WTC11 (cell line): Measurements from ENCODE around the gene AKIRIN2. TPM values are rescaled to one million over a fixed set of nuclear protein-coding genes. Genes with fewer than 3 reads are reported as not detected.
A peak's percentile ranks its signal among the peaks of the same experiment; 100 is the strongest.

Experiments
- ATAC-seq: fragments of 200-7000 bp; cut with Tn5 transposase; 2 replicates; pipeline ENCODE4 v1.10.0; 2021; ENCODE audit warnings: mild to moderate bottlenecking, moderate library complexity
- Bru-seq: library from RNA; stranded (reverse); fragments of 400-500 nt; gene quantifications from one replicate; lab custom pipeline; 2021; lab: Mats Ljungman, UMichigan
- CTCF ChIA-PET: fragments of 300-600 bp; sonication (Branson Sonifier 250); formaldehyde crosslinking; loops from one replicate; lab custom pipeline; 2021; ENCODE audit warnings: antibody characterized with exemption; lab: Charles Lee
- POLR2A ChIA-PET: fragments of 350-600 bp; sonication (Branson Sonifier 250); formaldehyde crosslinking; loops from one replicate; lab custom pipeline; 2021; ENCODE audit warnings: antibody characterized with exemption; lab: Charles Lee
- DNase-seq: peaks from one replicate; pipeline ENCODE4 v3.0.0; 2021; ENCODE audit warnings: low spot score
- H3K27ac Mint-ChIP-seq: 2 replicates; pipeline ENCODE4 v1.8.0; 2021; ENCODE audit warnings: mixed read lengths
- H3K27me3 Mint-ChIP-seq: 2 replicates; pipeline ENCODE4 v1.8.0; 2021; ENCODE audit warnings: low read depth, mild to moderate bottlenecking, moderate library complexity, mixed read lengths
- H3K36me3 Mint-ChIP-seq: 2 replicates; pipeline ENCODE4 v1.8.0; 2021; ENCODE audit warnings: mixed read lengths
- H3K4me1 Mint-ChIP-seq: 2 replicates; pipeline ENCODE4 v1.8.0; 2022; ENCODE audit warnings: mixed read lengths
- H3K4me3 Mint-ChIP-seq: 2 replicates; pipeline ENCODE4 v1.8.0; 2021; ENCODE audit warnings: mild to moderate bottlenecking, moderate library complexity, mixed read lengths
- H3K9me3 Mint-ChIP-seq: 2 replicates; pipeline ENCODE4 v1.8.0; 2021; ENCODE audit warnings: mixed read lengths
- CBFB ChIP-seq: sonication (generic); formaldehyde crosslinking; IDR thresholded peaks from 2 replicates; pipeline ENCODE4 v1.8.1; 2022; ENCODE audit warnings: mild to moderate bottlenecking, low read depth, missing genetic modification reagents
- CREB1 ChIP-seq: sonication (generic); formaldehyde crosslinking; IDR thresholded peaks from 2 replicates; pipeline ENCODE4 v1.8.0; 2023; ENCODE audit warnings: mild to moderate bottlenecking, missing genetic modification reagents
- CREM ChIP-seq: sonication (generic); formaldehyde crosslinking; IDR thresholded peaks from 2 replicates; pipeline ENCODE4 v1.8.1; 2022; ENCODE audit warnings: mild to moderate bottlenecking, missing genetic modification reagents, moderate library complexity
- ESRRA ChIP-seq: sonication (generic); formaldehyde crosslinking; IDR thresholded peaks from 2 replicates; pipeline ENCODE4 v1.8.1; 2022; ENCODE audit warnings: mild to moderate bottlenecking, missing genetic modification reagents, borderline replicate concordance
- FOXP1 ChIP-seq: sonication (generic); formaldehyde crosslinking; IDR thresholded peaks from 2 replicates; pipeline ENCODE4 v1.8.0; 2022; ENCODE audit warnings: missing genetic modification reagents, mild to moderate bottlenecking, moderate library complexity, borderline replicate concordance
- GTF2I ChIP-seq: fragments of 250-450 bp; sonication (Bioruptor Pico); conservative IDR thresholded peaks from 2 replicates; pipeline ENCODE4 v1.4.0; 2021; ENCODE audit warnings: mild to moderate bottlenecking
- KAT7 ChIP-seq: sonication (generic); formaldehyde crosslinking; IDR thresholded peaks from 2 replicates; pipeline ENCODE4 v1.8.1; 2023; ENCODE audit warnings: missing genetic modification reagents, mild to moderate bottlenecking, borderline replicate concordance
- MXD4 ChIP-seq: fragments of 250-450 bp; sonication (Bioruptor Pico); IDR thresholded peaks from 2 replicates; pipeline ENCODE4 v1.8.0; 2021; ENCODE audit warnings: mild to moderate bottlenecking, moderate library complexity, borderline replicate concordance
- MYBL2 ChIP-seq: sonication (generic); formaldehyde crosslinking; IDR thresholded peaks from 2 replicates; pipeline ENCODE4 v1.8.1; 2023; ENCODE audit warnings: mild to moderate bottlenecking, moderate library complexity, missing genetic modification reagents
- PRRX2 ChIP-seq: fragments of 250-450 bp; sonication (Bioruptor Pico); IDR thresholded peaks from 2 replicates; pipeline ENCODE4 v1.8.0; 2021; ENCODE audit warnings: mild to moderate bottlenecking
- TP53 ChIP-seq: sonication (generic); formaldehyde crosslinking; IDR thresholded peaks from 2 replicates; pipeline ENCODE4 v1.8.1; 2023; ENCODE audit warnings: mild to moderate bottlenecking, missing genetic modification reagents
- ZBTB21 ChIP-seq: sonication (generic); formaldehyde crosslinking; IDR thresholded peaks from 2 replicates; pipeline ENCODE4 v1.8.1; 2023; ENCODE audit warnings: mild to moderate bottlenecking, missing genetic modification reagents, borderline replicate concordance
- ZNF121 ChIP-seq: sonication (generic); formaldehyde crosslinking; IDR thresholded peaks from 2 replicates; pipeline ENCODE4 v1.8.0; 2023; ENCODE audit warnings: missing genetic modification reagents
- ZNF317 ChIP-seq: sonication (generic); formaldehyde crosslinking; IDR thresholded peaks from 2 replicates; pipeline ENCODE4 v1.8.1; 2023; ENCODE audit warnings: low read depth, mild to moderate bottlenecking, moderate library complexity, missing genetic modification reagents, borderline replicate concordance
- long read RNA-seq, 3 experiments: library from RNA in 1 of 3; library from capped mRNA in 1 of 3; library from polyadenylated mRNA in 1 of 3; unstranded in 2 of 3; stranded (forward) in 1 of 3; transcript quantifications; one replicate each; pipeline ENCODE4 v2.0.0, GENCODE V29; 2021
- total RNA-seq: library from RNA; stranded (reverse); gene quantifications from 3 replicates; pipeline ENCODE4 v1.2.3, GENCODE V29; 2021
- TF ChIP-seq, protein P1 (sequence below): sonication (generic); formaldehyde crosslinking; IDR thresholded peaks from 2 replicates; pipeline ENCODE4 v1.8.1; 2022; ENCODE audit warnings: low read depth, mild to moderate bottlenecking, moderate library complexity, missing genetic modification reagents, borderline replicate concordance
- TF ChIP-seq, protein P2 (sequence below): sonication (generic); formaldehyde crosslinking; IDR thresholded peaks from 2 replicates; pipeline ENCODE4 v1.8.1; 2022; ENCODE audit warnings: mild to moderate bottlenecking, missing genetic modification reagents, moderate library complexity, borderline replicate concordance
- TF ChIP-seq, protein P3 (sequence below): fragments of 250-450 bp; sonication (Bioruptor Pico); IDR thresholded peaks from 2 replicates; pipeline ENCODE4 v1.9.0; 2021; ENCODE audit warnings: moderate library complexity, mild to moderate bottlenecking, inconsistent platforms, borderline replicate concordance
- TF ChIP-seq, protein P4 (sequence below): sonication (generic); formaldehyde crosslinking; IDR thresholded peaks from 2 replicates; pipeline ENCODE4 v1.8.1; 2023; ENCODE audit warnings: mild to moderate bottlenecking, moderate library complexity, missing genetic modification reagents
- TF ChIP-seq, protein P5 (sequence below): sonication (generic); formaldehyde crosslinking; IDR thresholded peaks from 2 replicates; pipeline ENCODE4 v1.8.0; 2023; ENCODE audit warnings: missing genetic modification reagents, mild to moderate bottlenecking, borderline replicate concordance
- TF ChIP-seq, protein P6 (sequence below): fragments of 250-450 bp; sonication (Bioruptor Pico); IDR thresholded peaks from 2 replicates; pipeline ENCODE4 v1.9.0; 2021; ENCODE audit warnings: mild to moderate bottlenecking, borderline replicate concordance

AKIRIN2 gene
- total RNA-seq (81.4 to 90.2 TPM (median 88.6 TPM) in 3 replicates), Bru-seq, nascent RNA (percentile 95 among the genes with signal in this experiment)
- long read RNA-seq, experiment 1, transcript AKIRIN2-201 (5 exons, 1,662 nt) = major isoform, 234 of 264 reads
- long read RNA-seq, experiment 1, partial matches to known transcripts = 6 of 264 reads
- long read RNA-seq, experiment 1, other reads (novel, unspliced or antisense) = 24 of 264 reads
- long read RNA-seq, experiment 2, transcript AKIRIN2-201 (5 exons, 1,662 nt) = major isoform, 127 of 151 reads
- long read RNA-seq, experiment 2, partial matches to known transcripts = 12 of 151 reads
- long read RNA-seq, experiment 2, other reads (novel, unspliced or antisense) = 12 of 151 reads
- long read RNA-seq, experiment 3, partial matches to known transcripts = 0 of 1 reads
- long read RNA-seq, experiment 3, other reads (novel, unspliced or antisense) = 1 of 1 reads

DNA sequence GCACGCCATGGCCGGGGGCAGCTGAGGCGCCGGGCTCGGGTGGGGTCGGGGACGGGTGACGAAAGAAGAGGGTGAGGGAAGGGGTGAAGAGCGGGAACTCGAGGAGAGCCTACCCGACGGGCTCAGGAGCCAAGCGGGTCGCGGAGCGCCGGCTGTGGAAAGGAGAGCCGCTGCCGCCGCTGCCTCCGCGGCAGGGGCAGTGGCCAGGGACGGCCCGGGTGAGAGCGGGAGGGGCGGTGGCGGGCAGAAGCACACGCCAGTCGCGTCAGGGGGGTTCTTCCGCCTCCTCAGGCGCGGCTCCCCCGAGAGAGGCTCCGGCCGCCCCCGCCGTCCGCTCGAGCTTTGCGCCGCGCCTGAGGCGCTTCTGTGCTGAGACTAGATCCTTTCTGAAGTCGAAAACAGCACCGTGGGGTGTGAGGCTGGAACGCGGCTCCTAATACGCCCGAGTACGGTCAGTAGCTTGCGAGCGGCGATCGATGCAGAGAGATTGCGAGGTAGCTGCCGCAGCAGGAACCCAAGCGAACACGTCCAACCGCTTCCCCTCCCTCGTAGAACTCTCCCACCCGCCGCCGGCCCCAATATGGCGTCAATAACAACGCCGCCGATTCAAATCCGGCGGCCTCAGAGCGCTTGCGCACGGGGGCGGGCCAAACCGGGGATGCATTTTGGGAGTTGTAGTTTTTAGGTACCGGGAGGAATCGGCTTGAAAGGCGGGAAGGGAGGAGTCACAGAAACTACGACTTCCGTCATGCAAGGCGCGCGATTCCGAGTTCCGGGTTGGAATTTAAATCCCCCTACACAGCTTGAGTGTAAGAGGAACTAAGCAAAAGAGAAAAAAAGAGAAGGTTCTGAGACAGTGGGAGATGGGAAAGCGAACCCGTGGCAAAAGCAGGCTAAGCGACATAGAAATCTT is at the start of gene AKIRIN2:
TSS of gene AKIRIN2 (minus strand) at position 558 of the 913 bp plus-strand sequence. CDS start at position 9, 549 bp downstream.
- Mint-ChIP-seq H3K4me3 (peak within 1 kb of the TSS; percentile 98), H3K27ac (peak within 1 kb of the TSS; percentile 99), H3K27me3 (no peaks in the 10 kb centered on the region), H3K36me3 (peaks cover 24% of the 10 kb centered on the region), H3K4me1 (peaks cover 16% of the 10 kb centered on the region), H3K9me3 (no peaks in the 10 kb centered on the region)
- ATAC-seq = peak; percentile 91
- ChIA-PET CTCF (no interaction called here), POLR2A (interaction anchor here (0.6 to 1.4 kb wide), 3 partner anchors 12 to 55 kb away, joined by 3 read pairs; no protein-coding TSS in a partner anchor)
- DNase-seq = peak; percentile 96
- TF ChIP-seq, protein P1, sequence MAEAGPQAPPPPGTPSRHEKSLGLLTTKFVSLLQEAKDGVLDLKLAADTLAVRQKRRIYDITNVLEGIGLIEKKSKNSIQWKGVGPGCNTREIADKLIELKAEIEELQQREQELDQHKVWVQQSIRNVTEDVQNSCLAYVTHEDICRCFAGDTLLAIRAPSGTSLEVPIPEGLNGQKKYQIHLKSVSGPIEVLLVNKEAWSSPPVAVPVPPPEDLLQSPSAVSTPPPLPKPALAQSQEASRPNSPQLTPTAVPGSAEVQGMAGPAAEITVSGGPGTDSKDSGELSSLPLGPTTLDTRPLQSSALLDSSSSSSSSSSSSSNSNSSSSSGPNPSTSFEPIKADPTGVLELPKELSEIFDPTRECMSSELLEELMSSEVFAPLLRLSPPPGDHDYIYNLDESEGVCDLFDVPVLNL (CRISPR knock-in tag) = no peak
- no peak for TF ChIP-seq MXD4 (CRISPR knock-in tag)
- no peak for TF ChIP-seq ESRRA (CRISPR knock-in tag)
- TF ChIP-seq FOXP1 (CRISPR knock-in tag) = no peak; the same call in 1 of the 2 replicates
- TF ChIP-seq, protein P2, sequence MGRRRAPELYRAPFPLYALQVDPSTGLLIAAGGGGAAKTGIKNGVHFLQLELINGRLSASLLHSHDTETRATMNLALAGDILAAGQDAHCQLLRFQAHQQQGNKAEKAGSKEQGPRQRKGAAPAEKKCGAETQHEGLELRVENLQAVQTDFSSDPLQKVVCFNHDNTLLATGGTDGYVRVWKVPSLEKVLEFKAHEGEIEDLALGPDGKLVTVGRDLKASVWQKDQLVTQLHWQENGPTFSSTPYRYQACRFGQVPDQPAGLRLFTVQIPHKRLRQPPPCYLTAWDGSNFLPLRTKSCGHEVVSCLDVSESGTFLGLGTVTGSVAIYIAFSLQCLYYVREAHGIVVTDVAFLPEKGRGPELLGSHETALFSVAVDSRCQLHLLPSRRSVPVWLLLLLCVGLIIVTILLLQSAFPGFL (CRISPR knock-in tag) = peak; percentile 74; the same call in 1 of the 2 replicates
- TF ChIP-seq PRRX2 (CRISPR knock-in tag) = no peak
- TF ChIP-seq, protein P3, sequence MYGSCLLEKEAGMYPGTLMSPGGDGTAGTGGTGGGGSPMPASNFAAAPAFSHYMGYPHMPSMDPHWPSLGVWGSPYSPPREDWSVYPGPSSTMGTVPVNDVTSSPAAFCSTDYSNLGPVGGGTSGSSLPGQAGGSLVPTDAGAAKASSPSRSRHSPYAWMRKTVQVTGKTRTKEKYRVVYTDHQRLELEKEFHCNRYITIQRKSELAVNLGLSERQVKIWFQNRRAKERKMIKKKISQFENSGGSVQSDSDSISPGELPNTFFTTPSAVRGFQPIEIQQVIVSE (CRISPR knock-in tag) = no peak; the same call in 1 of the 2 replicates
- peak; percentile 49; the same call in 1 of the 2 replicates for TF ChIP-seq KAT7 (CRISPR knock-in tag)
- TF ChIP-seq, protein P4, sequence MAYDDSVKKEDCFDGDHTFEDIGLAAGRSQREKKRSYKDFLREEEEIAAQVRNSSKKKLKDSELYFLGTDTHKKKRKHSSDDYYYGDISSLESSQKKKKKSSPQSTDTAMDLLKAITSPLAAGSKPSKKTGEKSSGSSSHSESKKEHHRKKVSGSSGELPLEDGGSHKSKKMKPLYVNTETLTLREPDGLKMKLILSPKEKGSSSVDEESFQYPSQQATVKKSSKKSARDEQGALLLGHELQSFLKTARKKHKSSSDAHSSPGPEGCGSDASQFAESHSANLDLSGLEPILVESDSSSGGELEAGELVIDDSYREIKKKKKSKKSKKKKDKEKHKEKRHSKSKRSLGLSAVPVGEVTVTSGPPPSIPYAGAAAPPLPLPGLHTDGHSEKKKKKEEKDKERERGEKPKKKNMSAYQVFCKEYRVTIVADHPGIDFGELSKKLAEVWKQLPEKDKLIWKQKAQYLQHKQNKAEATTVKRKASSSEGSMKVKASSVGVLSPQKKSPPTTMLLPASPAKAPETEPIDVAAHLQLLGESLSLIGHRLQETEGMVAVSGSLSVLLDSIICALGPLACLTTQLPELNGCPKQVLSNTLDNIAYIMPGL (CRISPR knock-in tag) = no peak; the same call in 1 of the 2 replicates
- TF ChIP-seq ZBTB21 (CRISPR knock-in tag) = no peak
- TF ChIP-seq, protein P5, sequence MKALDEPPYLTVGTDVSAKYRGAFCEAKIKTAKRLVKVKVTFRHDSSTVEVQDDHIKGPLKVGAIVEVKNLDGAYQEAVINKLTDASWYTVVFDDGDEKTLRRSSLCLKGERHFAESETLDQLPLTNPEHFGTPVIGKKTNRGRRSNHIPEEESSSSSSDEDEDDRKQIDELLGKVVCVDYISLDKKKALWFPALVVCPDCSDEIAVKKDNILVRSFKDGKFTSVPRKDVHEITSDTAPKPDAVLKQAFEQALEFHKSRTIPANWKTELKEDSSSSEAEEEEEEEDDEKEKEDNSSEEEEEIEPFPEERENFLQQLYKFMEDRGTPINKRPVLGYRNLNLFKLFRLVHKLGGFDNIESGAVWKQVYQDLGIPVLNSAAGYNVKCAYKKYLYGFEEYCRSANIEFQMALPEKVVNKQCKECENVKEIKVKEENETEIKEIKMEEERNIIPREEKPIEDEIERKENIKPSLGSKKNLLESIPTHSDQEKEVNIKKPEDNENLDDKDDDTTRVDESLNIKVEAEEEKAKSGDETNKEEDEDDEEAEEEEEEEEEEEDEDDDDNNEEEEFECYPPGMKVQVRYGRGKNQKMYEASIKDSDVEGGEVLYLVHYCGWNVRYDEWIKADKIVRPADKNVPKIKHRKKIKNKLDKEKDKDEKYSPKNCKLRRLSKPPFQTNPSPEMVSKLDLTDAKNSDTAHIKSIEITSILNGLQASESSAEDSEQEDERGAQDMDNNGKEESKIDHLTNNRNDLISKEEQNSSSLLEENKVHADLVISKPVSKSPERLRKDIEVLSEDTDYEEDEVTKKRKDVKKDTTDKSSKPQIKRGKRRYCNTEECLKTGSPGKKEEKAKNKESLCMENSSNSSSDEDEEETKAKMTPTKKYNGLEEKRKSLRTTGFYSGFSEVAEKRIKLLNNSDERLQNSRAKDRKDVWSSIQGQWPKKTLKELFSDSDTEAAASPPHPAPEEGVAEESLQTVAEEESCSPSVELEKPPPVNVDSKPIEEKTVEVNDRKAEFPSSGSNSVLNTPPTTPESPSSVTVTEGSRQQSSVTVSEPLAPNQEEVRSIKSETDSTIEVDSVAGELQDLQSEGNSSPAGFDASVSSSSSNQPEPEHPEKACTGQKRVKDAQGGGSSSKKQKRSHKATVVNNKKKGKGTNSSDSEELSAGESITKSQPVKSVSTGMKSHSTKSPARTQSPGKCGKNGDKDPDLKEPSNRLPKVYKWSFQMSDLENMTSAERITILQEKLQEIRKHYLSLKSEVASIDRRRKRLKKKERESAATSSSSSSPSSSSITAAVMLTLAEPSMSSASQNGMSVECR (CRISPR knock-in tag) = no peak; the same call in 1 of the 2 replicates
- no peak; the same call in 1 of the 2 replicates for TF ChIP-seq CREM (CRISPR knock-in tag)
- TF ChIP-seq CBFB (CRISPR knock-in tag) = no peak
- TF ChIP-seq, protein P6, sequence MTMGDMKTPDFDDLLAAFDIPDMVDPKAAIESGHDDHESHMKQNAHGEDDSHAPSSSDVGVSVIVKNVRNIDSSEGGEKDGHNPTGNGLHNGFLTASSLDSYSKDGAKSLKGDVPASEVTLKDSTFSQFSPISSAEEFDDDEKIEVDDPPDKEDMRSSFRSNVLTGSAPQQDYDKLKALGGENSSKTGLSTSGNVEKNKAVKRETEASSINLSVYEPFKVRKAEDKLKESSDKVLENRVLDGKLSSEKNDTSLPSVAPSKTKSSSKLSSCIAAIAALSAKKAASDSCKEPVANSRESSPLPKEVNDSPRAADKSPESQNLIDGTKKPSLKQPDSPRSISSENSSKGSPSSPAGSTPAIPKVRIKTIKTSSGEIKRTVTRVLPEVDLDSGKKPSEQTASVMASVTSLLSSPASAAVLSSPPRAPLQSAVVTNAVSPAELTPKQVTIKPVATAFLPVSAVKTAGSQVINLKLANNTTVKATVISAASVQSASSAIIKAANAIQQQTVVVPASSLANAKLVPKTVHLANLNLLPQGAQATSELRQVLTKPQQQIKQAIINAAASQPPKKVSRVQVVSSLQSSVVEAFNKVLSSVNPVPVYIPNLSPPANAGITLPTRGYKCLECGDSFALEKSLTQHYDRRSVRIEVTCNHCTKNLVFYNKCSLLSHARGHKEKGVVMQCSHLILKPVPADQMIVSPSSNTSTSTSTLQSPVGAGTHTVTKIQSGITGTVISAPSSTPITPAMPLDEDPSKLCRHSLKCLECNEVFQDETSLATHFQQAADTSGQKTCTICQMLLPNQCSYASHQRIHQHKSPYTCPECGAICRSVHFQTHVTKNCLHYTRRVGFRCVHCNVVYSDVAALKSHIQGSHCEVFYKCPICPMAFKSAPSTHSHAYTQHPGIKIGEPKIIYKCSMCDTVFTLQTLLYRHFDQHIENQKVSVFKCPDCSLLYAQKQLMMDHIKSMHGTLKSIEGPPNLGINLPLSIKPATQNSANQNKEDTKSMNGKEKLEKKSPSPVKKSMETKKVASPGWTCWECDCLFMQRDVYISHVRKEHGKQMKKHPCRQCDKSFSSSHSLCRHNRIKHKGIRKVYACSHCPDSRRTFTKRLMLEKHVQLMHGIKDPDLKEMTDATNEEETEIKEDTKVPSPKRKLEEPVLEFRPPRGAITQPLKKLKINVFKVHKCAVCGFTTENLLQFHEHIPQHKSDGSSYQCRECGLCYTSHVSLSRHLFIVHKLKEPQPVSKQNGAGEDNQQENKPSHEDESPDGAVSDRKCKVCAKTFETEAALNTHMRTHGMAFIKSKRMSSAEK (CRISPR knock-in tag) = no peak
- 0 out of 2 replicates have a peak, but pooled peaks have one; percentile 14 for TF ChIP-seq TP53 (CRISPR knock-in tag)
- no peak for TF ChIP-seq GTF2I (CRISPR knock-in tag)
- TF ChIP-seq MYBL2 (CRISPR knock-in tag) = peak; percentile 96
- no peak for TF ChIP-seq ZNF317 (CRISPR knock-in tag)
- no peak for TF ChIP-seq ZNF121 (CRISPR knock-in tag)
- no peak for TF ChIP-seq CREB1 (CRISPR knock-in tag)
